ENCODE data around the gene SH3TC1. TPM values are rescaled to one million over a fixed set of nuclear protein-coding genes. Genes with fewer than 3 reads are reported as not detected.

The SH3TC1 gene
- total and polyA plus RNA-seq, 10 of the 15 experiments (the other 5 are each of a cell fraction or from before 2014, with no cell fraction given): 0.19 to 47.0 (median 18.4) TPM

- ChIA-PET CTCF (interaction anchor here (2.9 to 4.6 kb wide), 2 partner anchors 18 to 63 kb away, joined by 12 to 16 read pairs; no protein-coding TSS in a partner anchor), POLR2A (no interaction called here), RAD21 (ENCODE audit: unreplicated experiment) (no interaction called here), SMC1A (ENCODE audit: uncharacterized antibody, unreplicated experiment) (no interaction called here)
- FAIRE-seq (no peak), DNase-seq (ENCODE audit: low read depth, low spot score) (no peak), ATAC-seq (no peak)
- Histone ChIP-seq H3K36me3 (ENCODE audit: control insufficient read depth in 2 of 2, insufficient read depth in 2 of 2, low read length in 1 of 2) (peaks cover 9 to 13% of the 10 kb centered on the region in 2 experiments), H3K4me2 (ENCODE audit: control insufficient read depth, insufficient read depth) (no peak overlapping the region), H3K4me3 (no peak overlapping the region), H3K9ac (ENCODE audit: control insufficient read depth, insufficient read depth, low read length) (no peak overlapping the region), H2AFZ (ENCODE audit: control insufficient read depth, low read depth, low read length) (no peak overlapping the region), H3K27me3 (replicated peaks in 1 of 2; ENCODE audit: control insufficient read depth in 2 of 2, insufficient read depth in 2 of 2, low read length in 1 of 2) (no peaks in the 10 kb centered on the region), H3K9me3 (replicated peaks; ENCODE audit: control insufficient read depth, insufficient read depth, low read length) (no peaks in the 10 kb centered on the region), H4K20me1 (ENCODE audit: control insufficient read depth, insufficient read depth) (no peaks in the 10 kb centered on the region), H3K79me2 (ENCODE audit: control insufficient read depth, insufficient read depth, low read length) (no peaks in the 10 kb centered on the region), H3K27ac (ENCODE audit: control insufficient read depth, insufficient read depth) (no peak overlapping the region), H3K4me1 (ENCODE audit: control insufficient read depth, insufficient read depth, low read length) (peaks cover 3% of the 10 kb centered on the region)
- in situ Hi-C loops (cut with MboI) (no loop called here), intact Hi-C loops (cut with micrococcal nuclease; ENCODE audit: unreplicated experiment) (loop anchor here (2.0 kb wide), 1 partner anchor 62 kb away; no protein-coding TSS in a partner anchor)
- 94% methylated on average over 13 of the region's 13 CpGs for WGBS (ENCODE audit: insufficient coverage, insufficient replicate concordance, low lambda C conversion rate, missing lambda C conversion rate)
- TF ChIP-seq HDGF (IDR thresholded peaks at IDR 0.05): peak; percentile 85; the same call in 1 of the 2 replicates
- no peak for TF ChIP-seq MEF2B (IDR thresholded peaks at IDR 0.05; ENCODE audit: partially characterized antibody, poor library complexity, severe bottlenecking)
- TF ChIP-seq ZBTB4 (CRISPR knock-in tag; IDR thresholded peaks at IDR 0.05): no peak
- peak; percentile 69 for TF ChIP-seq POLR2A (IDR thresholded peaks at IDR 0.05; ENCODE audit: low read depth, low read length)
- TF ChIP-seq ZBTB33 (IDR thresholded peaks at IDR 0.05): no peak
- TF ChIP-seq BCL3 (IDR thresholded peaks at IDR 0.05; ENCODE audit: borderline replicate concordance, insufficient read depth, low read depth, low read length, poor library complexity, severe bottlenecking): no peak
- no TSS peak for BruUV-seq (replicated peaks)
Measured at GRCh38 chr4:8239226-8239625, 40.1 kb downstream of the SH3TC1 start.

Data from GM12878 (cell line).